K562 (cell line): ENCODE results near the gene GNAS-AS1. TPM values are rescaled to one million over a fixed set of nuclear protein-coding genes. Genes with fewer than 3 reads are reported as not detected.

Experiments used
- BHLHE40 ChIP-seq: IDR thresholded peaks from 2 replicates; pipeline ENCODE4 v1.6.1; 2011; ENCODE audit warnings: low read length, improper control_type of control experiment
- CC2D1A ChIP-seq: fragments of 450-650 bp; IDR thresholded peaks from 2 replicates; pipeline ENCODE4 v1.6.1; 2017; ENCODE audit warnings: mild to moderate bottlenecking
- CEBPB ChIP-seq: fragments of 450-650 bp; IDR thresholded peaks from 2 replicates; pipeline ENCODE4 v1.6.1; 2016; ENCODE audit warnings: missing genetic modification characterization, missing compliant biosample characterization
- CHD2 ChIP-seq: IDR thresholded peaks from 2 replicates; pipeline ENCODE4 v1.6.1; 2011; ENCODE audit warnings: low read depth, low read length
- CHD4 ChIP-seq: fragments of 200-600 bp; sonication (generic); IDR thresholded peaks from 3 replicates; pipeline ENCODE4 v1.6.1; 2012; ENCODE audit warnings: low read depth, mild to moderate bottlenecking, mixed read lengths, low read length, inconsistent platforms; ENCODE audit not compliant: insufficient read depth, insufficient replicate concordance, poor library complexity, severe bottlenecking
- CREM ChIP-seq: IDR thresholded peaks from 2 replicates; pipeline ENCODE4 v1.6.1; 2014; ENCODE audit warnings: antibody characterized with exemption, low read depth
- DDX20 ChIP-seq: fragments of 450-650 bp; IDR thresholded peaks from 2 replicates; pipeline ENCODE4 v1.6.1; 2016; ENCODE audit warnings: missing genetic modification characterization, low read depth, mild to moderate bottlenecking, missing compliant biosample characterization, moderate library complexity
- HOXB6 ChIP-seq: fragments of 250-450 bp; sonication (Bioruptor Pico); IDR thresholded peaks from 2 replicates; pipeline ENCODE4 v1.5.1; 2022; ENCODE audit warnings: mild to moderate bottlenecking, borderline replicate concordance
- IRF2 ChIP-seq: sonication (generic); formaldehyde crosslinking; IDR thresholded peaks from 2 replicates; pipeline ENCODE4 v1.8.1; 2022; ENCODE audit warnings: mild to moderate bottlenecking, missing genetic modification reagents
- NCOR1 ChIP-seq: fragments of 450-650 bp; IDR thresholded peaks from 2 replicates; pipeline ENCODE4 v1.6.1; 2016; ENCODE audit warnings: mild to moderate bottlenecking, moderate library complexity
- NFRKB ChIP-seq: fragments of 450-650 bp; IDR thresholded peaks from 2 replicates; pipeline ENCODE4 v1.6.1; 2016; ENCODE audit warnings: low read depth
- PHF21A ChIP-seq: fragments of 450-650 bp; IDR thresholded peaks from 2 replicates; pipeline ENCODE4 v1.6.1; 2017; ENCODE audit warnings: low read depth, borderline replicate concordance
- POLR2B ChIP-seq: fragments of 450-650 bp; IDR thresholded peaks from 2 replicates; pipeline ENCODE4 v1.6.1; 2018; ENCODE audit warnings: low read depth; ENCODE audit not compliant: partially characterized antibody
- RBM25 ChIP-seq: fragments of 200-400 bp; formaldehyde crosslinking; IDR thresholded peaks from 2 replicates; pipeline ENCODE4 v1.6.1; 2018; ENCODE audit warnings: low read length, low read depth, moderate library complexity; ENCODE audit not compliant: severe bottlenecking
- RHOXF2B ChIP-seq: fragments of 250-450 bp; sonication (Bioruptor Pico); conservative IDR thresholded peaks from 2 replicates; pipeline ENCODE4 v1.5.1; 2021
- SAFB ChIP-seq: fragments of 200-400 bp; formaldehyde crosslinking; IDR thresholded peaks from 2 replicates; pipeline ENCODE4 v1.6.1; 2017; ENCODE audit warnings: low read depth, low read length, borderline replicate concordance
- SIRT6 ChIP-seq: IDR thresholded peaks from one replicate; pipeline ENCODE4 v1.6.1; 2012; ENCODE audit warnings: low read depth, mild to moderate bottlenecking, control low read depth, inconsistent platforms, low read length, moderate library complexity
- TCF7L2 ChIP-seq: fragments of 150-350 bp; IDR thresholded peaks from 2 replicates; pipeline ENCODE4 v1.6.1; 2016; ENCODE audit warnings: low read depth, mild to moderate bottlenecking, low read length, moderate library complexity
- TCFL5 ChIP-seq: fragments of 250-450 bp; sonication (Bioruptor Pico); conservative IDR thresholded peaks from 2 replicates; pipeline ENCODE4 v1.6.1; 2021; ENCODE audit warnings: mild to moderate bottlenecking, moderate library complexity, matching md5 sums
- UBTF ChIP-seq, 2 experiments: IDR thresholded peaks; 2 replicates each; pipeline ENCODE4 v1.6.1; 2012; ENCODE audit warnings: improper control_type of control experiment in 2 of 2, low read depth in 2 of 2, low read length in 2 of 2, borderline replicate concordance in 1 of 2
- ZC3H4 ChIP-seq: sonication (generic); formaldehyde crosslinking; IDR thresholded peaks from 2 replicates; pipeline ENCODE4 v1.9.0; 2021; ENCODE audit warnings: missing genetic modification reagents, borderline replicate concordance
- ZMIZ1 ChIP-seq, 2 experiments: fragments of 150-350 bp in 1 of 2; IDR thresholded peaks; 2 replicates each; pipeline ENCODE4 v1.6.1; 2012 to 2016; ENCODE audit warnings: low read depth in 2 of 2, low read length in 2 of 2, mild to moderate bottlenecking in 1 of 2, moderate library complexity in 1 of 2
- ZNF444 ChIP-seq: fragments of 250-450 bp; sonication (Bioruptor Pico); IDR thresholded peaks from 2 replicates; pipeline ENCODE4 v1.4.0; 2020; ENCODE audit warnings: mild to moderate bottlenecking, moderate library complexity
- ZNF583 ChIP-seq: fragments of 250-450 bp; sonication (Bioruptor Pico); IDR thresholded peaks from 2 replicates; pipeline ENCODE4 v1.4.0; 2020
- ZNF589 ChIP-seq: fragments of 200-800 bp; sonication (Bioruptor generic); IDR thresholded peaks from 2 replicates; pipeline ENCODE4 v1.6.1; 2016; ENCODE audit warnings: low read depth, missing genetic modification characterization, missing compliant biosample characterization
- polyA plus RNA-seq, 8 experiments: library from polyadenylated mRNA; depleted of rRNA in 4 of 8; stranded (reverse) in 5 of 8; unstranded in 3 of 8; fragments of >200 nt; fragmentation: Nextera tagmentation in 2 of 8; fragmentation: Illumina TruSeq in 1 of 8; extraction: Ambion mirVana in 2 of 8; extraction: Trizol in 1 of 8; gene quantifications; 2 replicates each; pipeline versions ENCODE4 v1.2.1 to v1.2.3, GENCODE V29; 2011 to 2014; ENCODE audit warnings: inconsistent platforms in 1 of 8, missing spikeins in 1 of 8
- total RNA-seq, 7 experiments: library from RNA; depleted of rRNA in 6 of 7; stranded (reverse); fragments of >200 nt in 6 of 7; fragmentation: Illumina TruSeq in 2 of 7; extraction: Trizol in 2 of 7; gene quantifications; 2 replicates each; pipeline versions ENCODE4 v1.2.1 to v1.2.3, GENCODE V29; 2011 to 2021; ENCODE audit warnings: low replicate concordance in 1 of 7

Gene GNAS-AS1
- total and polyA plus RNA-seq, 9 of the 15 experiments (the other 6 are each of a cell fraction or from before 2014, with no cell fraction given) = 0.04 to 2.5 (median 0.25) TPM

GRCh38 chr20:58890518-58891085 lies 39.9 kb upstream of the GNAS-AS1 start (continued):
- TF ChIP-seq UBTF (IDR thresholded peaks at IDR 0.05; ENCODE audit: borderline replicate concordance in 1 of 2, low read depth in 2 of 2, low read length in 2 of 2) (peak; percentile 17 to 65; a peak in 2 of 4 replicates), CREM (0 out of 2 replicates have a peak, but pooled peaks have one; percentile 2), RHOXF2B (CRISPR knock-in tag) (no peak), CEBPB (no peak), POLR2B (no peak), CHD4 (no peak), RBM25 (no peak), PHF21A (no peak), DDX20 (tag) (no peak), HOXB6 (no peak), ZNF583 (no peak), ZNF444 (no peak), SAFB (0 out of 2 replicates have a peak, but pooled peaks have one; percentile 27), ZMIZ1 (IDR thresholded peaks at IDR 0.05; ENCODE audit: low read depth in 2 of 2, low read length in 2 of 2) (no peak), ZNF589 (no peak), TCFL5 (no peak), IRF2 (CRISPR knock-in tag) (no peak), NFRKB (no peak), CHD2 (no peak), SIRT6 (no peak), BHLHE40 (no peak), ZC3H4 (CRISPR knock-in tag) (0 out of 2 replicates have a peak, but pooled peaks have one; percentile 55), TCF7L2 (no peak), CC2D1A (no peak), NCOR1 (no peak)
